Activated naive CD8-positive, alpha-beta T cell (primary cell): ENCODE results near the gene NOL8.
A peak's percentile ranks its signal among the peaks of the same experiment; 100 is the strongest.

Source experiments
- H3K27ac Mint-ChIP-seq: one replicate; pipeline ENCODE4 v1.8.0; 2021; ENCODE audit warnings: mixed read lengths
- H3K27me3 Mint-ChIP-seq: one replicate; pipeline ENCODE4 v1.8.0; 2021; ENCODE audit warnings: mixed read lengths
- H3K36me3 Mint-ChIP-seq: one replicate; pipeline ENCODE4 v1.8.0; 2021; ENCODE audit warnings: mixed read lengths
- H3K4me1 Mint-ChIP-seq: one replicate; pipeline ENCODE4 v1.8.0; 2021; ENCODE audit warnings: low read depth, mixed read lengths
- H3K4me3 Mint-ChIP-seq: one replicate; pipeline ENCODE4 v1.8.0; 2021; ENCODE audit warnings: mild to moderate bottlenecking, mixed read lengths
- H3K9me3 Mint-ChIP-seq: one replicate; pipeline ENCODE4 v1.8.0; 2021; ENCODE audit warnings: low read depth, mixed read lengths

The NOL8 gene

DNA sequence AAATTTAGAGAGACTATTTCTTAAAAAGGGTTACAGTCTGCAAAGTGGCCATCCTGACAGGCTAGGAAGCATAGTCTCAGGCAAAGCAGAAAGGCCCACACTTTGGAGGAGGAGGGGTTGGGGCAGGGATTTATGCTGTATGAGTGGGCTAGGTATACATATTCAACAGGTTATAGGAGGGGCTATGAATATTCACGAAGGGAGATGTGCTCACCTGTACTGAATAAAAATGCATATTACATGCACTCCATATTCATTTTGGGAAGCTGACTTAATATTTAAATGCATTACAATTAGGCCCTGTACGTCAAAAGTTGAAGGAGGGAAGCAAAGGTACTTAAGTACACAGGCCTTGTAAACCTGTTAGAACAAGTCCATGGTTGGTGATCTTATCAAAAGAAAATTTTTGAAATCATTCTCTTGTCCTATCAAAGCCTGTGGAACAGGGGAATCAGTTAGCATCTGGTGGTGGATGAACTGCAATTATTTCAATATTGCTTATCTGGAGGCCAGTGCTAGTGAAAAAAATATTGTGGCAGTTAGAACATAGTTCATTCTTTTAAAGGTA, 2.2 kb upstream of the NOL8 start:
- peaks cover 28% of the 10 kb centered on the region for H3K4me1 Mint-ChIP-seq
- peak overlapping the region; percentile 98 for H3K27ac Mint-ChIP-seq
- H3K4me3 Mint-ChIP-seq = peak overlapping the region; percentile 98
- peaks cover 11% of the 10 kb centered on the region for H3K36me3 Mint-ChIP-seq
- H3K9me3 Mint-ChIP-seq = no peaks in the 10 kb centered on the region
- H3K27me3 Mint-ChIP-seq = no peaks in the 10 kb centered on the region

DNA sequence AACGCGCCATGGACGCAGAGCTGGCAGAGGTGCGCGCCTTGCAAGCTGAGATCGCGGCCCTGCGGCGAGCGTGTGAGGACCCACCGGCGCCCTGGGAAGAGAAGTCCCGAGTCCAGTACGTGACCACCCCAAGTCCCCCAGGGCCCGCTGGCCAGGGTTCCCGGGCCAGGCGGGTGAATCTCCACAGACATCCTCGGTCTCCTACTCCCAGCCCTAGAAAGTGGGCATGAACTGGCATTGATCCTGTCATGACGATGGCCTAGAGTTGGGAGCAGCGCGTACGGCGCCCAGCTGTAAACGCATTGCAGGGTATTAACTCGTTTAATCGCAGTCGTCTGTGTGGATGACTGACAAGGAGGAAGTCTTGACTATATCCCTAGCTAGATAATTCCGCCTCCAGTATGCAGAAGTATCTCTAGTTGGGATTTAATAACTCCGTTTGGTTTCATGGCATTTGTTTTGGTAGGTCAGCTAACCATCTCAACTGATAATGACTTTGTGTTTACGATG, 896 bp upstream of the NOL8 start:
- Mint-ChIP-seq H3K9me3 (no peaks in the 10 kb centered on the region), H3K4me1 (peaks cover 35% of the 10 kb centered on the region), H3K36me3 (peaks cover 12% of the 10 kb centered on the region), H3K27me3 (no peaks in the 10 kb centered on the region), H3K4me3 (peak overlapping the region; percentile 98), H3K27ac (peak overlapping the region; percentile 98)

DNA sequence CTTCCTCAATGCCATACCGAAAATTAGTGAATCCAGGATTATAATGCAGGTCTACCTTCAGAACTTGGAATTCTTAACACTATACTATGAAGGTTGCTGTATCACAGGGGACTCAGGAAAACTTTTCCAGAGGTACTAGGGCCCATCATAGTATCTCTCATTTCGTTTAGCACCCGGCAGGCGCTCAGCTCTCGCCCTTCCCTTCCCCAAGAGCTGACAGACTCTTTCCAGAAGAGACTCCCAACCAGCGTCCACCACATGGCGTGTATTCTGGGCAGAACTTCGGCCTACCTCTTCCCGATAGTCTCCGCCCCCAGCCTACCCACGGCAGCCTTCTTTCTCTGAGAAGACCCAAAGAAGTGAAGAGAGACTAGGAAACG, 271 bp downstream of the NOL8 start:
- no peaks in the 10 kb centered on the region for H3K9me3 Mint-ChIP-seq
- H3K27ac Mint-ChIP-seq = peak overlapping the region; percentile 98
- peaks cover 13% of the 10 kb centered on the region for H3K36me3 Mint-ChIP-seq
- H3K4me3 Mint-ChIP-seq = peak overlapping the region; percentile 98
- peaks cover 38% of the 10 kb centered on the region for H3K4me1 Mint-ChIP-seq
- H3K27me3 Mint-ChIP-seq = no peaks in the 10 kb centered on the region

DNA sequence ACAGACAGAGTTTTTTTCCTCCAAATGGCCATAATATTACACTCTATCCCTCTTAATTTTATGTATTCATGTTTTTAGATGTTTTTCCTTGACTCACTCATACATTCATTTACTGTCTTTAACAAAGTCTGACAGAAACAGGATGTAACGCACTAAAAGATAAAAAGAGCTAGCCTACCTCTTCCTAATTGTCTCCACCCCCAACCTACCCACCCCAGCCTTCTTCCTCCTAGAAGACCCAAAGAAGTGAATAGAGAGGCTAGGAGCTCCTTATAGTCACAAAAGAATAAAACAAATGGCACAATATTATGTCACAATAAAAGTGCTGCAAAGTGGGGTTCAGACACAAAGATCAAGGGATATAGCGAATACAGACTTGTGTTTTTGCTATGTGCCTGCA, 719 bp downstream of the NOL8 start:
- Mint-ChIP-seq H3K27me3 (no peaks in the 10 kb centered on the region), H3K4me1 (peaks cover 38% of the 10 kb centered on the region), H3K36me3 (peaks cover 11% of the 10 kb centered on the region), H3K4me3 (peak overlapping the region; percentile 98), H3K9me3 (no peaks in the 10 kb centered on the region), H3K27ac (peak overlapping the region; percentile 98)

DNA sequence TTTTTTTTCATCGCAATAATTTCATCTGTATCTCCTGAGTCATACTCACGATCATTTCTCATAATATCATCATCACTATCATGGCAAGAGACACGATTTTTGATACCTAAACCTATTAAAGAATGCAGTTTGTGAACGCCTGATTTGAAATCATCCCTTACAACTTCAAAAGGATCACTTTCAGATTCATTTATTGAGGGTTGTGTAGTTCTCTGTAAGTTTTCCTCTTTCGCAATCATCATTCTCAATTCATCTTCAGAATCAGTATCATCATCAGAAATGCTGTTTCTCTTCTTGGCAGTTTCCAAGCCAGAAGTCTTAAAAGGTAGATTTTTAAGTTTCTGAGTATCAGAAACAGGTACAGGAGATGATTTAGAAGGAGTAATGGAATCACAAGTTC, 9.7 kb downstream of the NOL8 start:
- peaks cover 36% of the 10 kb centered on the region for H3K4me1 Mint-ChIP-seq
- H3K36me3 Mint-ChIP-seq = peaks cover 25% of the 10 kb centered on the region
- no peak overlapping the region for H3K4me3 Mint-ChIP-seq
- peak overlapping the region; percentile 8 for H3K27ac Mint-ChIP-seq
- H3K9me3 Mint-ChIP-seq = no peaks in the 10 kb centered on the region
- H3K27me3 Mint-ChIP-seq = no peaks in the 10 kb centered on the region

DNA sequence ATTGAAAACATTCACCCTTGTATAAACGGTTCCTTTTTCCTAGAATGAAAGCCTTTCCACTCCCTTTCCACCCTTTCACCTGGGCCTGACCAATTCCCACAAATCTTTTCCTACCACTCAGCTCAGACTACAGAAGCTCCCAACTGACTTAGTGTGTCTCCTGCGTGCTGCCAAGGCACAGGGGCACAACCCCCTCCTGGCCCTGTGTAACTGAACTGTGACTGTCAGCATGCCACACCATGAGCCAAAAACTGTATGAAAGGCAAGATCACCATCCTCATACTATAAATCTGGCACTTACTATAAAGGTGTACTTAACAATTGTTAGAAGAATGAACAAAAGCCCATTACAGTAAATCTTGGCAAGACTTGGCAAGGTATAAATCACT, 11.5 kb downstream of the NOL8 start:
- H3K4me1 Mint-ChIP-seq = peaks cover 36% of the 10 kb centered on the region
- peaks cover 29% of the 10 kb centered on the region for H3K36me3 Mint-ChIP-seq
- no peaks in the 10 kb centered on the region for H3K9me3 Mint-ChIP-seq
- peak overlapping the region; percentile 69 for H3K27ac Mint-ChIP-seq
- no peaks in the 10 kb centered on the region for H3K27me3 Mint-ChIP-seq
- H3K4me3 Mint-ChIP-seq = peak overlapping the region; percentile 42

DNA sequence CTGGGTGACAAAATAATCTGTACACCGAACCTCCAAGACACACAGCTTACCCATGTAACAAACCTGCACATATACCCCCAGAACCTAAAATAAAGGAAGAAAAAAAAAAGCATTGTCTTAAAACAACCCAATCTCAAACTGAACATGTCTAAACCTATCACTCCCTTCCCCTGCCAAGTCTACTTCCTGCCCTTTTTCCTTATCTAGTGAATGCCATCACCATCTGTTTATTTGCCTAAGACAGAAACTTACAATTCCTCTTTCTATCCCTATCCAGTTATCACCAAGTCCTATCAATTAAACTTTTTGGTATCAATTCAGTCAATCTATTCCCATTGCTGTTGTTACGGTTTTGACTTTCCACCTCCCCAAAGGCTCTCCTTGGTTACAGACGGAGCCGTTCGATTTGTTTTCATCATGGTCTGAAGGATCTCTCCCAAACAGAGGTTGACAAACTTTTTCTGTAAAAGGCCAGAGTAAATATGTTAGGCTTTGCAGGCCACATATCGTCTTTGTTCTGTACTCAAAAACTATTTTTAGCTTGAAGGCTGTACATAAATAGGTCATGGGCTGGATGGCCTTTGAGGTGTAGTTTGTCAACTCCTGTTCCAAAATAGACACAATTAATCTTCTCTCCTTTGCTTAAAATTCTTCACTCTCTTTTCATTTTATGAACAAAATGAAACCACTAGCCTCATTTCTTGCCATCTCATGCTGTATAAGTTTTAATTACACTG, 12.1 kb downstream of the NOL8 start:
- Mint-ChIP-seq H3K4me3 (peak overlapping the region; percentile 42), H3K4me1 (peaks cover 38% of the 10 kb centered on the region), H3K27me3 (no peaks in the 10 kb centered on the region)

DNA sequence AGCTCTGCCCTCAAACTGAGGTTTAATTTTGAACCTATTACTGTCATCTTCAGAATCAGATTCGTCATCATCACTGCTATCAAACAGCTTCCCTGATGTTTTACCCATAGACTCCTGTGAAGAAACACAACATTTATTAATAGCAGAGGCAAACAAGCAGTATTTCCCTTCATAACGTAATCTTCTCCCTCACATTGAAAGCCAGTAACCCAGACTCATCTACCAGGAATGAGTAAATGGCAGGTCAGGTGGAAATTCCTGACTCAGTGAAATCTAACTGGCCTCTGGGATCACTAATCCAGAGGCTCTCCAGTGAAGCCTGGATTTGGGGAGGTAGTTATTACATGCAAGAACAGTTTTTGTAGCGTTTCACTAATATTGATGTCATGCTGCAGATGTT, 14.6 kb downstream of the NOL8 start:
- Mint-ChIP-seq H3K27me3 (no peaks in the 10 kb centered on the region), H3K4me1 (peaks cover 36% of the 10 kb centered on the region), H3K36me3 (peaks cover 31% of the 10 kb centered on the region), H3K4me3 (no peak overlapping the region), H3K27ac (no peak overlapping the region), H3K9me3 (no peaks in the 10 kb centered on the region)

More for the DNA sequence above, 12.1 kb downstream of the NOL8 start:
- no peaks in the 10 kb centered on the region for H3K9me3 Mint-ChIP-seq
- peak overlapping the region; percentile 69 for H3K27ac Mint-ChIP-seq
- peaks cover 27% of the 10 kb centered on the region for H3K36me3 Mint-ChIP-seq

DNA sequence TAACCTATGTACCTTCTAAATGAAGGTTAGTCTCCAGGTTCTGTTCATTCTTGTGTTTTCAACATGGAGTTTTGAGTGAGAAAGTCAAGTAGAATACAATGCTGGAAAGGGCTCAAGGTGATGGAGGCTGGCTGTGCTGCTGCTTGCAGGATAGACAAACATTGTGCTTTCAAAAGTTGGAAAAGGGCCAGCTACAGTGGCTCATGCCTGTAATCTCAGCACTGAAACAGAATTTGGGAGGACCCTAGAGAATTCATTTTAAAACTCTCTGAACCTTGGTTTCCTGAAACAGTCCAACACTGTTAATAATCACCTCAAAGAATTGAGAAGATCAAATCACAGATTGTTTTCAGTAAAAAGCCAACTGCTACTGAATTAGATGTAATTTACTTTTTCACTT, 16.3 kb downstream of the NOL8 start:
- H3K27me3 Mint-ChIP-seq = no peaks in the 10 kb centered on the region
- no peak overlapping the region for H3K27ac Mint-ChIP-seq
- peaks cover 26% of the 10 kb centered on the region for H3K36me3 Mint-ChIP-seq
- H3K9me3 Mint-ChIP-seq = no peaks in the 10 kb centered on the region
- H3K4me3 Mint-ChIP-seq = no peak overlapping the region
- H3K4me1 Mint-ChIP-seq = peaks cover 27% of the 10 kb centered on the region

DNA sequence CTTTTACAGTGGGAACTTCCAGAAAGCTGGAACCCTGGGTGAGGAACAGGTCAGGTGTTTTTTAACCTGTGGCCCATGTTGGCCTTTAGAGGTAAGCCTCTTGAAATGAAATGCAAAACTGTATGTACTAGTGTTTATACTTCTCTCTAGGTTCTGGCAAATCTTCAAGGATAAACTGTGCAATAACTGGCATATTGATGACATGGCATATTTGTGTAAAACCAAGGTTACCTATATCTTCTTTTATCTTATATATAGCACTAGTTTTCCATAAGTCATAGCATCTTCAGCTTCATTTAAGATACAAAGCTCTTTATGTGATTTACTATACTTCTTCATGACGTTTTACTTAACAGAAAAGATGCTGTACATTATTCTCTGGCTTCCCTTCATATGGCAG, 24.2 kb downstream of the NOL8 start:
- H3K9me3 Mint-ChIP-seq = no peaks in the 10 kb centered on the region
- H3K27ac Mint-ChIP-seq = no peak overlapping the region
- H3K4me3 Mint-ChIP-seq = no peak overlapping the region
- no peaks in the 10 kb centered on the region for H3K27me3 Mint-ChIP-seq
- H3K4me1 Mint-ChIP-seq = peaks cover 14% of the 10 kb centered on the region
- H3K36me3 Mint-ChIP-seq = peaks cover 15% of the 10 kb centered on the region

DNA sequence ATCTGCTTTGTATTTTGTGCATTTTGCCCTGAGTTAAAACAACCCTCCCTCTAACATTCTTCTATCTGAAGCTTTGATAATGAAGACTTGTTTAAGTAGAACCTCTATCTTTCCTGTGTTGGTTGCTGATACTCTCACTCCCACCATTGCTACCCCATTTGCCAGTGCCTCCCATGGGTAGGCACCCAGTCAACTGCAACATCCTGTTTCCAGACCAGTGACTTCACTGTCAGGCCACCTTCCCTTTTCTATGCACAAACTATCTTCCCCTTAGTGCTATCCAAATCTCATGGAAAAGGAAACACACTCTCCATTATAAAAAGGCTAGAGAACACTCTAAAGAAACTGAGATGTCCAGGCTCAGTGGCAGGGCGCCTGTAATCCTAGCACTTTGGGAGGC, 26.0 kb downstream of the NOL8 start:
- no peaks in the 10 kb centered on the region for H3K9me3 Mint-ChIP-seq
- peaks cover 12% of the 10 kb centered on the region for H3K36me3 Mint-ChIP-seq
- H3K27me3 Mint-ChIP-seq = no peaks in the 10 kb centered on the region
- H3K4me1 Mint-ChIP-seq = peaks cover 26% of the 10 kb centered on the region
- no peak overlapping the region for H3K4me3 Mint-ChIP-seq
- H3K27ac Mint-ChIP-seq = no peak overlapping the region

DNA sequence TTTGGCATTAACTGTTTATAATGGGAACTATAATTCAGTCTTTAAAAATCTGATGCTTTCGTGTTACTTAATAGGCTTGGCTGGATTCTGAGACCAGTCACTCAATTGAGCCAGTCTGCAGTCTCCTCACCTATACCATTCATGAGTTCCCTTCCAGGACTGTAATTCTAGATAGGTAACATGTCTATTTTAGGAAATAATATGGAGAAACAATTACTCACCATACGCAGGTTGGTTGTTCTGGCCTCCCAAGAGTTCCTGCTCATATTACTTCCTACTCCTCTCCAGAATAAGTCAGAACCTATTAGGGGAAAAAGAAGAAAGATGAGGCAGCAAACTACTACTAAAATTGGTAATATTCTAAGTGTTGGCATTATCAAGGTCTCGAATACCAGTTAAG, 27.1 kb downstream of the NOL8 start:
- Mint-ChIP-seq H3K4me3 (no peak overlapping the region), H3K36me3 (peaks cover 12% of the 10 kb centered on the region), H3K27me3 (no peaks in the 10 kb centered on the region), H3K27ac (no peak overlapping the region), H3K9me3 (no peaks in the 10 kb centered on the region), H3K4me1 (peaks cover 29% of the 10 kb centered on the region)

DNA sequence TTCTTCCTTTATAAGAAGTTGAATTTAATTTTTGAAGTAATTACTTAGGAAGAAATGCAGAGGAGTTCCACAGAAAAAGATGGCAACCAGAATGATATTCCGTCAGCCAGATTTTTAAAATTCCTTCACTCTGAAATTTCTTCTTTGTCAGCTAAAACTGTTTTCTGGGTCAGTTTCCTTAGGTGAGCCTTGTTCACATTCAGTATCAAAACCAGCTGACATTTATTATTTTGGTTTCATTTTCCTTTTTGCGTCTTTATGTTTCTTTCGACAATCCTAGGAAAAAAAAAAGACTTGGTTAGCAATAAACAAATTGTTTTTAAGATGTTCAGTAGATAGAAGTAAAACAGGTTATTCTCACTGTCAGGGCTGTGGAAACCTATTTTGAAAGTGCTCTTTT, 27.5 kb downstream of the NOL8 start:
- Mint-ChIP-seq H3K36me3 (peaks cover 16% of the 10 kb centered on the region), H3K27me3 (no peaks in the 10 kb centered on the region), H3K9me3 (no peaks in the 10 kb centered on the region), H3K27ac (no peak overlapping the region), H3K4me1 (peaks cover 33% of the 10 kb centered on the region), H3K4me3 (no peak overlapping the region)

DNA sequence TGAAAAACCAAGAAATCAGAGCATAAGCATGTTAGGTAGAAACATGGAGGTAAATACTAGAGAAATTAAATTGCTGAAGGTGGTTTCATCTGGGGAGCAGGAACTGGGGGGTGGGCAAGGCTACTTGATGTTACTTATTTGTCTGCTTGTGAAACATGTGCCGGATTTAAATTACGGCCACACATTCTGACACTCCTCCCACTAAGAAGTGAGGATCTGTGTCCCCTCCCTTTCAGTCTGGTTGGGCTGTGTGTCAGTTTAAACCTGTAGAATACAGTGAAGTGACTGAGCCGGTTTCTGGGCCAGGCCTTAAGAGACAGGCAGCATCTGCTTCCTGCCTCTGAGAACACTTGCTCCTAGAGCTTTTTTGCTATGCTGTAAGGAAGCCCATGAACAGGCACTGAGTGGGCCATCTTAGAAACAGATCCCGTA, 29.3 kb downstream of the NOL8 start:
- no peaks in the 10 kb centered on the region for H3K27me3 Mint-ChIP-seq
- no peaks in the 10 kb centered on the region for H3K9me3 Mint-ChIP-seq
- H3K36me3 Mint-ChIP-seq = peaks cover 22% of the 10 kb centered on the region
- H3K4me3 Mint-ChIP-seq = no peak overlapping the region
- H3K27ac Mint-ChIP-seq = peak overlapping the region; percentile 55
- peaks cover 49% of the 10 kb centered on the region for H3K4me1 Mint-ChIP-seq

DNA sequence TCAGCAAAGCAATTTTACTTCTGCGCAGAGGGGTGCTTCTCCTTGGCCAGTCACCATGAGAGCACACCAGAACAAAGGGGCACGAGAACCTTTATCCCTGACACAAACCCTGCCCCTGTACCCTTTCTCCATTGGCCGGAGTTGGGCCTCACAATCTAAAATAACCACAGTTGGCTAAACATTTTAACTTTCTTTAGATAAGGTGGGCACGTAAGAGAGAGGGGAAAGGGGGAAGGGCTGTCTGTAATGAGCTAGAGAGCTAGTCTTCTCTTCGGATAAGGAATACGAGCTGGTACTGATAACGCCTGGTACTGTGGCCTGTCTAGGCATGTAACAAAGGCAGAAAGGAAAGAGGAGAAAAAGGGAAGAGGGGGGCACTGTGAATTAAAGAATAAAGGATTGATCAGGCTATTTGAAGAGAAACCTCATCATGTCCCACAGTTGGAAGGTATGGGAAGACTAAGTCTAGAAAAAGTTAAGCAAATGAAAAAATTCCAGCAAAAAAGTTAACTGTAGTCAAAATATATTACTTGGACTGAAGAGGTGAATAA, 29.8 kb downstream of the NOL8 start:
- Mint-ChIP-seq H3K4me3 (peak overlapping the region; percentile 30), H3K9me3 (no peaks in the 10 kb centered on the region), H3K27ac (peak overlapping the region; percentile 55)

More for the DNA sequence above, 29.8 kb downstream of the NOL8 start:
- Mint-ChIP-seq H3K27me3 (no peaks in the 10 kb centered on the region), H3K4me1 (peaks cover 53% of the 10 kb centered on the region), H3K36me3 (peaks cover 22% of the 10 kb centered on the region)
